GM19240 (cell line): Measurements from ENCODE around the gene TBC1D1.

Experiments used
- DNase-seq: peaks from one replicate; pipeline ENCODE4 v3.0.0; 2011; ENCODE audit warnings: low spot score; ENCODE audit not compliant: insufficient read length

TBC1D1 gene

GRCh38 chr4:38120772-38121171 is 229.9 kb downstream of the TBC1D1 start:
- DNase-seq = no peak

- DNase-seq = no peak
Measured at GRCh38 chr4:38122060-38122459, 231.2 kb downstream of the TBC1D1 start.

GRCh38 chr4:38123555-38123954 is 232.7 kb downstream of the TBC1D1 start:
- DNase-seq = no peak

GRCh38 chr4:38124961-38125360 is 234.1 kb downstream of the TBC1D1 start:
- no peak for DNase-seq

- no peak for DNase-seq
Measured at GRCh38 chr4:38125816-38126215, 234.9 kb downstream of the TBC1D1 start.

GRCh38 chr4:38128478-38129459 is 237.9 kb downstream of the TBC1D1 start:
- no peak for DNase-seq

- no peak for DNase-seq
Measured at GRCh38 chr4:38129460-38130227, 238.8 kb downstream of the TBC1D1 start.

GRCh38 chr4:38130884-38131283 is 240.0 kb downstream of the TBC1D1 start:
- DNase-seq = no peak

GRCh38 chr4:38131371-38132091 is 240.6 kb downstream of the TBC1D1 start:
- no peak for DNase-seq

GRCh38 chr4:38132107-38132673 is 241.3 kb downstream of the TBC1D1 start:
- DNase-seq = peak; percentile 68

- no peak for DNase-seq
Measured at GRCh38 chr4:38132843-38133662, 242.2 kb downstream of the TBC1D1 start.

- DNase-seq = no peak
Measured at GRCh38 chr4:38133711-38134480, 243.0 kb downstream of the TBC1D1 start.

- no peak for DNase-seq
Measured at GRCh38 chr4:38135201-38135600, 244.3 kb downstream of the TBC1D1 start.

- DNase-seq = no peak
Measured at GRCh38 chr4:38136604-38137003, 245.7 kb downstream of the TBC1D1 start.

GRCh38 chr4:38137080-38137479 is 246.2 kb downstream of the TBC1D1 start:
- DNase-seq = no peak

- no peak for DNase-seq
Measured at GRCh38 chr4:38138363-38138762, 247.5 kb downstream of the TBC1D1 start.

- DNase-seq = no peak
Measured at GRCh38 chr4:38139187-38139586, 248.3 kb downstream of the TBC1D1 start.

- DNase-seq = no peak
Measured at GRCh38 chr4:38140643-38141203, 249.8 kb downstream of the TBC1D1 start.

GRCh38 chr4:38141808-38142500 is 251.1 kb downstream of the TBC1D1 start:
- no peak for DNase-seq
